HL-60 (cell line): ENCODE measurements around the gene SV2C.

Source experiments
- CTCF ChIP-seq: IDR thresholded peaks from one replicate; pipeline ENCODE4 v1.5.1; 2011; ENCODE audit warnings: low read length, control low read depth, inconsistent platforms; ENCODE audit not compliant: insufficient read depth
- GABPA ChIP-seq: IDR thresholded peaks from 2 replicates; pipeline ENCODE4 v1.6.1; 2012; ENCODE audit warnings: low read depth
- REST ChIP-seq: IDR thresholded peaks from 2 replicates; pipeline ENCODE4 v1.6.1; 2012; ENCODE audit warnings: low read depth; ENCODE audit not compliant: insufficient replicate concordance
- SPI1 ChIP-seq: IDR thresholded peaks from 2 replicates; pipeline ENCODE4 v1.6.1; 2012; ENCODE audit warnings: low read depth, mild to moderate bottlenecking, borderline replicate concordance

DNA sequence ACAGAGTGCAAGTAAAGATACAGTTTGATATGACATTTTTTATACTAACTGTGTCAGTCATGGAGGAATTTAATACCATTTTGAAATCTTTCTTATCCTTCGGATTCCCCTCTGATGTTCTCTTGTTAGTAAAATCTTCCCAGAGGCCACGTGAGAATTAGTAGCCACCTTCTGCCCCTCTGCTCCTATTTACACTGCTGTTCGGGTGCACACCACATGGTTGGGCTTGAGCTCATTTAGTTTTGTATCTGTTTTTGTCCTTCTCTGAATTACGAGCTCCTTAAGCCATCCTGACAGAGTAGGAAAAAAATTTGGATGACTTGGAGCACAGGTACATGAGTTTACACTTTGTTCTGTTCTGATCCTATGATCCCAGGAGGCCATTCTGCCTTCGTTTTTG lies 109.7 kb downstream of the SV2C start:
- TF ChIP-seq REST (no peak), CTCF (no peak), GABPA (no peak), SPI1 (no peak)
